CD14-positive monocyte (primary cell): ENCODE results near the gene SFXN4. TPM values are rescaled to one million over a fixed set of nuclear protein-coding genes. Genes with fewer than 3 reads are reported as not detected.
A peak's percentile ranks its signal among the peaks of the same experiment; 100 is the strongest.

Source experiments
- DNase-seq, 3 donors: peaks; one replicate each; pipeline ENCODE4 v3.0.0-alpha.2; 2011 to 2022
- H2AFZ ChIP-seq: 2 replicates; pipeline ENCODE4 v1.6.0; 2012; ENCODE audit warnings: mild to moderate bottlenecking, low read depth, low read length, inconsistent platforms; ENCODE audit not compliant: insufficient read depth, poor library complexity, severe bottlenecking
- H3K27ac ChIP-seq, 2 donors: 1 replicate in 1 of 2; 2 replicates in 1 of 2; pipeline ENCODE4 v1.5.1; 2012 to 2013; ENCODE audit warnings: low read length in 2 of 2, control low read depth in 1 of 2, inconsistent platforms in 1 of 2, low read depth in 1 of 2, mild to moderate bottlenecking in 1 of 2
- H3K27me3 ChIP-seq, 2 donors: one replicate each; pipeline versions ENCODE4 v1.6.0 to v1.6.1; 2011 to 2013; ENCODE audit warnings: low read length in 2 of 2; ENCODE audit not compliant: control insufficient read depth in 2 of 2, insufficient read depth in 2 of 2
- H3K36me3 ChIP-seq, 2 donors: replicated peaks in 1 of 2; 1 replicate in 1 of 2; 2 replicates in 1 of 2; pipeline versions ENCODE4 v1.5.1 to v1.6.1; 2012 to 2013; ENCODE audit warnings: low read length in 2 of 2, control low read depth in 1 of 2, inconsistent platforms in 1 of 2, mild to moderate bottlenecking in 1 of 2; ENCODE audit not compliant: insufficient read depth in 2 of 2, control insufficient read depth in 1 of 2
- H3K4me1 ChIP-seq, 2 donors: 1 replicate in 1 of 2; 2 replicates in 1 of 2; pipeline versions ENCODE4 v1.5.1 to v1.6.1; 2012 to 2013; ENCODE audit warnings: low read length in 2 of 2, control low read depth in 1 of 2, inconsistent platforms in 1 of 2, mild to moderate bottlenecking in 1 of 2, moderate library complexity in 1 of 2; ENCODE audit not compliant: insufficient read depth in 2 of 2, control insufficient read depth in 1 of 2
- H3K4me2 ChIP-seq: replicated peaks from 2 replicates; pipeline ENCODE3; 2012; ENCODE audit warnings: low read length, moderate library complexity, mild to moderate bottlenecking; ENCODE audit not compliant: poor library complexity, severe bottlenecking; ENCODE audit errors: extremely low read depth
- H3K4me3 ChIP-seq, 3 experiments: fragments of 200-600 bp in 1 of 3; sonication (generic) in 1 of 3; replicated peaks in 1 of 3; 1 replicate in 2 of 3; 2 replicates in 1 of 3; pipeline ENCODE4 v1.5.1; 2011 to 2013; ENCODE audit warnings: low read length in 3 of 3, mild to moderate bottlenecking in 3 of 3, control low read depth in 2 of 3, low read depth in 2 of 3, inconsistent platforms in 1 of 3, moderate library complexity in 1 of 3
- H3K79me2 ChIP-seq: 2 replicates; pipeline ENCODE4 v1.6.0; 2012; ENCODE audit warnings: mild to moderate bottlenecking, control low read depth, inconsistent platforms, low read length, moderate library complexity; ENCODE audit not compliant: insufficient read depth
- H3K9ac ChIP-seq: 2 replicates; pipeline ENCODE4 v1.6.0; 2017; ENCODE audit warnings: low read length, mild to moderate bottlenecking; ENCODE audit not compliant: insufficient read depth, poor library complexity, severe bottlenecking
- H3K9me3 ChIP-seq, 2 donors: replicated peaks in 1 of 2; 1 replicate in 1 of 2; 2 replicates in 1 of 2; pipeline versions ENCODE4 v1.5.1 to v1.6.1; 2012 to 2013; ENCODE audit warnings: low read length in 2 of 2, control low read depth in 1 of 2; ENCODE audit not compliant: control insufficient read depth in 1 of 2, insufficient read depth in 1 of 2
- H4K20me1 ChIP-seq: 2 replicates; pipeline ENCODE4 v1.6.0; 2012; ENCODE audit warnings: mild to moderate bottlenecking, low read length, control low read depth, moderate library complexity; ENCODE audit not compliant: insufficient read depth
- H3K27ac Mint-ChIP-seq, 7 donors: one replicate each; pipeline ENCODE4 v1.8.0; 2020; ENCODE audit warnings: mild to moderate bottlenecking in 7 of 7, mixed read lengths in 7 of 7, moderate library complexity in 6 of 7, inconsistent platforms in 2 of 7
- H3K27me3 Mint-ChIP-seq, 3 donors: one replicate each; pipeline ENCODE4 v1.8.0; 2021 to 2022; ENCODE audit warnings: low read depth in 3 of 3, mild to moderate bottlenecking in 3 of 3, mixed read lengths in 3 of 3, moderate library complexity in 3 of 3, inconsistent platforms in 1 of 3
- H3K36me3 Mint-ChIP-seq, 2 donors: one replicate each; pipeline ENCODE4 v1.8.0; 2020; ENCODE audit warnings: mixed read lengths in 2 of 2, inconsistent platforms in 1 of 2, mild to moderate bottlenecking in 1 of 2
- H3K4me1 Mint-ChIP-seq: one replicate; pipeline ENCODE4 v1.8.0; 2020; ENCODE audit warnings: mild to moderate bottlenecking, mixed read lengths
- H3K4me3 Mint-ChIP-seq, 2 donors: one replicate each; pipeline ENCODE4 v1.8.0; 2020; ENCODE audit warnings: mild to moderate bottlenecking in 2 of 2, mixed read lengths in 2 of 2, moderate library complexity in 1 of 2
- H3K9me3 Mint-ChIP-seq, 7 donors: one replicate each; pipeline ENCODE4 v1.8.0; 2020 to 2022; ENCODE audit warnings: mixed read lengths in 7 of 7, mild to moderate bottlenecking in 6 of 7, moderate library complexity in 6 of 7, inconsistent platforms in 2 of 7
- CTCF ChIP-seq: fragments of 200-600 bp; IDR thresholded peaks from one replicate; pipeline ENCODE4 v1.8.0; 2022; ENCODE audit warnings: antibody characterized with exemption, mild to moderate bottlenecking
- WGBS: methylation state at CpG from one replicate; pipeline ENCODE4 v1.1.5; 2013; ENCODE audit warnings: missing lambda C conversion rate; ENCODE audit not compliant: insufficient coverage; 5-methylcytosine and 5-hydroxymethylcytosine counted together
- intact Hi-C, 2 donors: fragments of 100-400 bp; cut with micrococcal nuclease; formaldehyde crosslinking; loops; one replicate each; pipeline versions ENCODE4 v1.15.0 to v1.15.1; 2023
- polyA plus RNA-seq, 3 donors: library from polyadenylated mRNA; depleted of rRNA in 1 of 3; unstranded in 2 of 3; stranded (reverse) in 1 of 3; fragments of 300-500 nt in 2 of 3; fragments of >200 nt in 1 of 3; fragmentation: Illumina TruSeq in 2 of 3; gene quantifications; 1 replicate in 2 of 3; 2 replicates in 1 of 3; pipeline ENCODE4 v1.2.3, GENCODE V29; 2012 to 2021

The SFXN4 gene
- polyA plus RNA-seq, 3 donors = 8.3 to 20.4 (median 18.3) TPM

GRCh38 chr10:119131512-119132240 is 33.8 kb downstream of the SFXN4 start:
- Histone ChIP-seq H3K9ac (no peak overlapping the region), H3K36me3 (peaks cover 42 to 49% of the 10 kb centered on the region in 2 donors), H3K4me3 (peak overlapping the region in 2 of 3 experiments; percentile 34 to 72), H3K4me1 (peaks cover 77 to 78% of the 10 kb centered on the region in 2 donors), H3K9me3 (peaks cover 0 to 3% of the 10 kb centered on the region in 2 donors), H3K27ac (peak overlapping the region; percentile 91 to 94), H2AFZ (no peak overlapping the region), H4K20me1 (no peaks in the 10 kb centered on the region), H3K4me2 (peak overlapping the region; percentile 70), H3K27me3 (no peaks in the 10 kb centered on the region), H3K79me2 (peaks cover 56% of the 10 kb centered on the region)
- no peak for TF ChIP-seq CTCF
- Mint-ChIP-seq H3K27ac (peak overlapping the region; percentile 93 to 99 (median 95)), H3K9me3 (peaks cover 0 to 10% (median 5%) of the 10 kb centered on the region in 7 donors), H3K27me3 (peaks cover 0 to 2% (median 0%) of the 10 kb centered on the region in 3 donors), H3K36me3 (peaks cover 50 to 71% of the 10 kb centered on the region in 2 donors), H3K4me3 (peak overlapping the region; percentile 60 to 81), H3K4me1 (peaks cover 74% of the 10 kb centered on the region)
- peak; percentile 64 to 81 (median 78) for DNase-seq
- 0% methylated on average over 3 of the region's 10 CpGs for WGBS
- intact Hi-C loops = loop anchor here (5.0 to 10.0 kb wide), 3 partner anchors 36 to 54 kb away; partner anchors contain the start of genes EIF3A (in 1 of the 2) and SFXN4 (in 1 of the 2)

- H3K4me3 ChIP-seq = no peak overlapping the region
- H3K4me3 Mint-ChIP-seq = no peak overlapping the region
- H3K9ac ChIP-seq = no peak overlapping the region
- no peaks in the 10 kb centered on the region for H3K27me3 ChIP-seq
- peaks cover 71% of the 10 kb centered on the region for H3K79me2 ChIP-seq
- no peaks in the 10 kb centered on the region for H4K20me1 ChIP-seq
- H3K36me3 Mint-ChIP-seq = peaks cover 58 to 89% of the 10 kb centered on the region in 2 donors
- peak in 1 of 3 donors; percentile 31 for DNase-seq
- no CpG with 5 or more reads among the region's 4 CpGs for WGBS
- peaks cover 0 to 2% (median 0%) of the 10 kb centered on the region in 3 donors for H3K27me3 Mint-ChIP-seq
- peaks cover 61 to 63% of the 10 kb centered on the region in 2 donors for H3K4me1 ChIP-seq
- peak overlapping the region; percentile 91 to 94 for H3K27ac ChIP-seq
- H3K4me2 ChIP-seq = no peak overlapping the region
- H2AFZ ChIP-seq = no peak overlapping the region
- H3K9me3 Mint-ChIP-seq = peaks cover 0 to 10% (median 5%) of the 10 kb centered on the region in 7 donors
- H3K9me3 ChIP-seq = peaks cover 0 to 3% of the 10 kb centered on the region in 2 donors
- no peak for TF ChIP-seq CTCF
- H3K4me1 Mint-ChIP-seq = peaks cover 61% of the 10 kb centered on the region
- intact Hi-C loops = loop anchor here (5.0 to 10.0 kb wide), 3 partner anchors 38 to 52 kb away; partner anchors contain the start of genes EIF3A (in 1 of the 2) and SFXN4 (in 1 of the 2)
- H3K36me3 ChIP-seq = peaks cover 55 to 68% of the 10 kb centered on the region in 2 donors
- peak overlapping the region; percentile 93 to 99 (median 95) for H3K27ac Mint-ChIP-seq
Measured at GRCh38 chr10:119129721-119130120, 35.8 kb downstream of the SFXN4 start.
